SH-SY5Y (cell line): ENCODE measurements around the gene NUP133.

Experiments
- GATA2 ChIP-seq: IDR thresholded peaks from 2 replicates; pipeline ENCODE4 v1.6.1; 2011; ENCODE audit warnings: mild to moderate bottlenecking, low read depth, low read length
- GATA3 ChIP-seq: IDR thresholded peaks from 2 replicates; pipeline ENCODE4 v1.6.1; 2011; ENCODE audit warnings: low read depth, mild to moderate bottlenecking, low read length, moderate library complexity

DNA sequence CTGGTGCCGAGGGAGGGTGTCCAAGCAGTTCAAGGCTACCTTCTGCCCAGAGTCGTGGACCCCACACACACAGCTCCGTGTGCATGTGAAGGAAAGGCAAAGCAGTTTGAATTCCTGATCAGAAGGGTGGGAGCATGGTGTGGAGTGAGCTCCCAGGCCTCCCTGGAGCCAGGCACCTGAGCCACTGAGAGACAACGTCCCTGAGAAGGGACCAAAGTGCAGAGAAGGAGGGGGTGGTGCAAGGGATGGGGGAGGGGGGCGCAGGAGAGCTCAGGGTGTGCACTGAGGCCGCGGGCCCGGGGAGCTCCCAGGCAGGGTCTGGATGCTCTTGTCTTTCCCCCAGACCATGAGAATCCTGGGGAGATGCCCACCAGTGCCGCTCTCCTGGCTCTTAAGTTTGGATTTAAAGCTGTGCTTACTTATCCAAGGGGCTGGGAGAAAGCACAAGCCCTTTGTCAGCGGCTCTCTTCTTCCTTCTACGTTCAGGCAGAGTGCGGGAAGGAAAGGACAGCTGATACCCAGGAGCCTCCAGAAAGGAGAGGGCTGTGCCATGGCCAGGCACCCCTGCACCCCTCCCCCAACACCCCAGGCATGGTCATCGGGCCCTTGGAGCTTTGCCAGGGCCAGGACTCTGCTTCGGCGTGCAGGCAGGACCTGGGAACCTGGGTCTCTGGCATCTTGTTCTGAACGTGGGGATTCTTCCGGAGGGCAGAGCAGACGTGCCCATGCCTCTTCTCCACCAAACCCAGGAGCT is 98.3 kb downstream of the NUP133 start:
- TF ChIP-seq GATA3 (no peak), GATA2 (no peak)
